Heart left ventricle (tissue), 16 donors: ENCODE data around the gene NFASC. TPM values are rescaled to one million over a fixed set of nuclear protein-coding genes. Genes with fewer than 3 reads are reported as not detected.

Source experiments
- ATAC-seq, 4 donors: fragments of 200-7000 bp; cut with Tn5 transposase; one replicate each; pipeline ENCODE4 v1.9.1; 2020 to 2022; ENCODE audit warnings: moderate library complexity in 4 of 4, mild to moderate bottlenecking in 3 of 4, moderate number of reproducible peaks in 1 of 4
- DNase-seq, 5 donors: peaks; one replicate each; pipeline ENCODE4 v3.0.0-alpha.2; 2020
- H3K27ac ChIP-seq, 12 donors: fragments of 200-600 bp; sonication (generic) in 4 of 12; one replicate each; pipeline versions ENCODE4 v1.5.0 to v1.8.0; 2016 to 2022; ENCODE audit warnings: mild to moderate bottlenecking in 2 of 12
- H3K27me3 ChIP-seq, 9 donors: fragments of 200-600 bp; sonication (generic) in 2 of 9; one replicate each; pipeline versions ENCODE4 v1.5.1 to v1.8.0; 2016 to 2022; ENCODE audit warnings: mild to moderate bottlenecking in 3 of 9
- H3K36me3 ChIP-seq, 9 donors: fragments of 200-600 bp; sonication (generic) in 2 of 9; one replicate each; pipeline versions ENCODE4 v1.5.0 to v1.8.0; 2018 to 2022; ENCODE audit warnings: mild to moderate bottlenecking in 2 of 9
- H3K4me1 ChIP-seq, 12 donors: fragments of 200-600 bp; sonication (generic) in 4 of 12; one replicate each; pipeline versions ENCODE4 v1.5.0 to v1.8.0; 2016 to 2022; ENCODE audit warnings: mild to moderate bottlenecking in 3 of 12
- H3K4me3 ChIP-seq, 12 donors: fragments of 200-600 bp; sonication (generic) in 4 of 12; one replicate each; pipeline versions ENCODE4 v1.5.0 to v1.8.0; 2017 to 2022; ENCODE audit warnings: mild to moderate bottlenecking in 9 of 12, moderate library complexity in 4 of 12
- H3K9me3 ChIP-seq, 12 donors: fragments of 200-600 bp; sonication (generic) in 4 of 12; one replicate each; pipeline versions ENCODE4 v1.5.0 to v1.8.0; 2016 to 2022; ENCODE audit warnings: mild to moderate bottlenecking in 1 of 12
- POLR2A ChIP-seq, 2 donors: fragments of 450-650 bp; IDR thresholded peaks; one replicate each; pipeline ENCODE4 v1.6.1; 2017; ENCODE audit warnings: antibody characterized with exemption in 2 of 2, mild to moderate bottlenecking in 2 of 2, moderate library complexity in 2 of 2
- WGBS, 4 donors: extraction: QIAGEN DNeasy Blood & Tissue Kit in 2 of 4; methylation state at CpG; one replicate each; pipeline versions ENCODE4 v1.1.5 to v1.1.7; 2013 to 2018; 5-methylcytosine and 5-hydroxymethylcytosine counted together
- intact Hi-C, 10 donors: fragments of 100-400 bp; cut with DNase I; formaldehyde crosslinking; loops; one replicate each; pipeline versions ENCODE4 v1.11.1 to v1.14.2; 2022
- polyA plus RNA-seq, 2 donors: library from polyadenylated mRNA; stranded (reverse); fragments of 200-250 nt; gene quantifications; one replicate each; pipeline ENCODE4 v1.2.3, GENCODE V29; 2013
- total RNA-seq, 9 donors: library from RNA; depleted of rRNA in 2 of 9; stranded (reverse); fragments of >200 nt in 2 of 9; fragmentation: NEBNext Ultra II Directional in 3 of 9; extraction: Animal tissue kit (Norgen Biotek cat#: 25700) in 3 of 9; gene quantifications; one replicate each; pipeline versions ENCODE4 v1.1.0 to v1.2.4, GENCODE V29; 2016 to 2023
- TF ChIP-seq, protein P1 (sequence below), 12 donors: fragments of 200-600 bp; sonication (generic) in 4 of 12; IDR thresholded peaks; one replicate each; pipeline versions ENCODE4 v1.5.0 to v1.8.0; 2018 to 2022; ENCODE audit warnings: antibody characterized with exemption in 12 of 12, mild to moderate bottlenecking in 5 of 12
- donor health status: ischemic (EF 13 %, LVEDD 7.1; RV severe dilation, severe dysfunction).
- donor health status: healthy with polysubstance abuse.
- donor health status: DM: no; HTN: yes; CAD: no.
- donor health status: DM: no; HTN: no; CAD: no.
- donor health status: ischemic (EF 25% LVEDD 6.9; RV normal size, moderate dysfunction).
- donor health status: ischemic (EF 25% LVEDD 5.7; RV mildly dilated, moderate dysfunction).
- donor health status: healthy.
- donor health status: DM: yes; HTN: yes; CAD: no.
- donor health status: ischemic (EF 35%, LVEDD 5.7; RV mildly dilated, moderate dysfunction).
- donor health status: nonischemic (EF 11% LVEDD 7.7; RV severe dilation, severe dysfunction).
- donor health status: DM: yes; HTN: yes; CAD: no.
- donor health status: PGD.
- donor health status: ischemic (EF 29% LVEDD 5.4; RV normal size, mild dysfunction).
- donor health status: nonischemic (EF 23%, LVEDD 6.1; RV moderate dilation, normal function).

NFASC gene
- total and polyA plus RNA-seq, 11 donors: 2.5 to 14.6 (median 10.3) TPM

DNA sequence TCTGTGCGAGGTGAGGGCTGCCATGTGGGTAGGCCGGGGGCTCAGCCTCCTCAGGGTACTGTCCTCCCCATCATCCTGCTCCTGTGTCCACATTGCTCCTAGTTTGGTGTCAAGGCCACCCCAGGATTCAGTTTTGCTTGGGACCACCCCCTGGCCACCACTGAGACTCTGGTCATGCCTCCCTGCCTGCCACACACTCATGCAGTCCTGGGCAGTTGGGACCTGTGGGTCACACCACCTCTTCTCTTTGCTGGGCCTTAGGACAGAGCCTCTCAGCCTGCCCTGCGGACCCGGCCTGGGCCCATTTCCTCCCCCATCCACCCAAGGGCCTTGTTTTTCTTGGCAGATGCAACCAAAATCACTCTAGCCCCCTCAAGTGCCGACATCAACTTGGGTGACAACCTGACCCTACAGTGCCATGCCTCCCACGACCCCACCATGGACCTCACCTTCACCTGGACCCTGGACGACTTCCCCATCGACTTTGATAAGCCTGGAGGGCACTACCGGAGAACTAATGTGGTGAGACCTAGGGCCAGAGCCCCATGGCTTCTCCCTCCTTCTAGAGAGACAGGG, 194.2 kb downstream of the NFASC start:
- Histone ChIP-seq H3K9me3 (no peaks in the 10 kb centered on the region), H3K4me1 (peaks cover 0 to 10% (median 2%) of the 10 kb centered on the region in 12 donors), H3K36me3 (no peaks in the 10 kb centered on the region), H3K27ac (no peak overlapping the region), H3K27me3 (no peaks in the 10 kb centered on the region), H3K4me3 (no peak overlapping the region)
- intact Hi-C loops: loop anchor here in 7 of 10 donors (5.0 to 10.0 kb wide), 4 partner anchors 78 to 260 kb away; no protein-coding TSS in a partner anchor
- DNase-seq (no peak), ATAC-seq (no peak)
- WGBS, 4 donors: 90 to 95% (median 93%) methylated on average over 9 of the region's 9 CpGs
- no peak for TF ChIP-seq POLR2A (IDR thresholded peaks at IDR 0.05)
- TF ChIP-seq, protein P1, sequence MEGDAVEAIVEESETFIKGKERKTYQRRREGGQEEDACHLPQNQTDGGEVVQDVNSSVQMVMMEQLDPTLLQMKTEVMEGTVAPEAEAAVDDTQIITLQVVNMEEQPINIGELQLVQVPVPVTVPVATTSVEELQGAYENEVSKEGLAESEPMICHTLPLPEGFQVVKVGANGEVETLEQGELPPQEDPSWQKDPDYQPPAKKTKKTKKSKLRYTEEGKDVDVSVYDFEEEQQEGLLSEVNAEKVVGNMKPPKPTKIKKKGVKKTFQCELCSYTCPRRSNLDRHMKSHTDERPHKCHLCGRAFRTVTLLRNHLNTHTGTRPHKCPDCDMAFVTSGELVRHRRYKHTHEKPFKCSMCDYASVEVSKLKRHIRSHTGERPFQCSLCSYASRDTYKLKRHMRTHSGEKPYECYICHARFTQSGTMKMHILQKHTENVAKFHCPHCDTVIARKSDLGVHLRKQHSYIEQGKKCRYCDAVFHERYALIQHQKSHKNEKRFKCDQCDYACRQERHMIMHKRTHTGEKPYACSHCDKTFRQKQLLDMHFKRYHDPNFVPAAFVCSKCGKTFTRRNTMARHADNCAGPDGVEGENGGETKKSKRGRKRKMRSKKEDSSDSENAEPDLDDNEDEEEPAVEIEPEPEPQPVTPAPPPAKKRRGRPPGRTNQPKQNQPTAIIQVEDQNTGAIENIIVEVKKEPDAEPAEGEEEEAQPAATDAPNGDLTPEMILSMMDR (IDR thresholded peaks at IDR 0.05): no peak

DNA sequence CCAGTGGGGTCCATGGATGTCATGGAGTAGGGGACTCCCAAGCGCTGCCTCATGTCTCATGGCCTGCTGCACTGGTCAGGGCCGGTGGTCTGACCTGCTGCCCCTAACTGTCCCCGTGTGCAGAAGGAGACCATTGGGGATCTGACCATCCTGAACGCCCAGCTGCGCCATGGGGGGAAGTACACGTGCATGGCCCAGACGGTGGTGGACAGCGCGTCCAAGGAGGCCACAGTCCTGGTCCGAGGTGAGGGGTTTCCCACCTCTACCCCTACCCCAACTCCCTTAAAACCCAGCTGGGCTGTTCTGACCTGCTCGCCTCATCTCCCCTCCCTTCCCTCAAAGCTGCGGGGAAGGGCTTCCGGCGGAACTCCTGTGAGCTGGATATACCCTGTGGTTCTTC, 195.0 kb downstream of the NFASC start:
- 87 to 91% (median 89%) methylated on average over 10 to 14 of the region's 14 CpGs for WGBS, 4 donors

DNA sequence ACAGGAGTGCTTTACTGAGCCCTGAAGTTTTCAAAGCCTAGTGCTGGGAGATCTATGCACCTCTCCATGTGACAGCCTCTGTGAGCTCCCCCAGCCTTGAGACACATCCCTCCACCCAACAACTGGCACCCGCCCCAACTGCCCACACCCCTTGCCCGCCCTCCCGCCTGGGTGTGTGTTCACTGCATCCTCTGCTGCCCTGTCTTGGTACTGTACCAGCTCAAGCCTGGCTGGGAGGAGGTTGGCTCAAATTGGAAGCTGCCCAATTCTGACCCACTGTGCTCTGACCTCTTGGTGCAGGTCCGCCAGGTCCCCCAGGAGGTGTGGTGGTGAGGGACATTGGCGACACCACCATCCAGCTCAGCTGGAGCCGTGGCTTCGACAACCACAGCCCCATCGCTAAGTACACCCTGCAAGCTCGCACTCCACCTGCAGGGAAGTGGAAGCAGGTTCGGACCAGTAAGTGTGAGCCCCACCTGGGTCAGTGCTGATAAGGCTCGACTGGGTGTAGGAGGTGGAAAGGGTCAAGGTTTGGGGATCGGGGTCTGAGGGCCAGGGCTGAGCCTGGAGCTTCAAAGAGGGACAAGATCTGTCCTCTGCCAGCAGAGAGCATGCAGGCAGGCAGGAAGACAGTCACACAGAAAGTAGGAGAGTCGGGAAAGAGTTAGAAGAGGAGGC, 195.6 kb downstream of the NFASC start:
- peaks cover 0 to 10% (median 2%) of the 10 kb centered on the region in 12 donors for H3K4me1 ChIP-seq
- DNase-seq (no peak), ATAC-seq (no peak)
- H3K27ac ChIP-seq: no peak overlapping the region
- no peaks in the 10 kb centered on the region for H3K36me3 ChIP-seq
- WGBS, 4 donors: 68 to 84% (median 81%) methylated on average over 11 to 13 of the region's 13 CpGs
- no peak overlapping the region for H3K4me3 ChIP-seq
- H3K27me3 ChIP-seq: no peaks in the 10 kb centered on the region
- intact Hi-C loops: loop anchor here in 3 of 10 donors (10.0 kb wide), 1 partner anchor 261 kb away; no protein-coding TSS in a partner anchor
- H3K9me3 ChIP-seq: no peaks in the 10 kb centered on the region
- TF ChIP-seq POLR2A (IDR thresholded peaks at IDR 0.05): no peak
- TF ChIP-seq, protein P1 (IDR thresholded peaks at IDR 0.05): no peak

More for the DNA sequence above, 195.0 kb downstream of the NFASC start:
- no peaks in the 10 kb centered on the region for H3K27me3 ChIP-seq
- ATAC-seq: no peak
- H3K4me1 ChIP-seq: peaks cover 0 to 10% (median 2%) of the 10 kb centered on the region in 12 donors
- H3K9me3 ChIP-seq: no peaks in the 10 kb centered on the region
- TF ChIP-seq, protein P1 (IDR thresholded peaks at IDR 0.05): no peak
- no peak for TF ChIP-seq POLR2A (IDR thresholded peaks at IDR 0.05)
- no peak overlapping the region for H3K4me3 ChIP-seq
- no peak overlapping the region for H3K27ac ChIP-seq
- DNase-seq: no peak
- H3K36me3 ChIP-seq: no peaks in the 10 kb centered on the region
- intact Hi-C loops: loop anchor here in 3 of 10 donors (10.0 kb wide), 1 partner anchor 261 kb away; no protein-coding TSS in a partner anchor

DNA sequence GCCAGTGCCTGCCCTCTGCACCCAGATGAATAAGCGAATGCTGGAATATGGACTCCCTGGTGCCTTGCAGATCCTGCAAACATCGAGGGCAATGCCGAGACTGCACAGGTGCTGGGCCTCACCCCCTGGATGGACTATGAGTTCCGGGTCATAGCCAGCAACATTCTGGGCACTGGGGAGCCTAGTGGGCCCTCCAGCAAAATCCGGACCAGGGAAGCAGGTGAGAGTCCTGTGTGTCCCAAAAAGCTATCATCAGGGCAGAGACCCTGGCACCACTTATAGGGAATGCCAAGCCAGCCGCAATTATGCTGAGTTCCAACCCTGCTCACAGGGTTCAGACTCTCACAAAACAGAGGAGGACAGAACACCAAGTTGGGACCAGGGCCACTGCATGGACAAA, 196.4 kb downstream of the NFASC start:
- H3K36me3 ChIP-seq: no peaks in the 10 kb centered on the region
- peaks cover 0 to 6% (median 0%) of the 10 kb centered on the region in 12 donors for H3K4me1 ChIP-seq
- H3K9me3 ChIP-seq: no peaks in the 10 kb centered on the region
- DNase-seq (no peak), ATAC-seq (no peak)
- intact Hi-C loops: loop anchor here in 3 of 10 donors (10.0 kb wide), 1 partner anchor 262 kb away; no protein-coding TSS in a partner anchor
- 92 to 97% (median 96%) methylated on average over 6 of the region's 6 CpGs for WGBS, 4 donors
- TF ChIP-seq, protein P1 (IDR thresholded peaks at IDR 0.05): no peak
- no peaks in the 10 kb centered on the region for H3K27me3 ChIP-seq
- no peak overlapping the region for H3K27ac ChIP-seq
- H3K4me3 ChIP-seq: no peak overlapping the region
